Measurements from ENCODE around the gene SPRYD4. TPM values are rescaled to one million over a fixed set of nuclear protein-coding genes. Genes with fewer than 3 reads are reported as not detected.

The SPRYD4 gene
- total and polyA plus RNA-seq, 9 of the 15 experiments (the other 6 are each of a cell fraction or from before 2014, with no cell fraction given): 1.8 to 4.7 (median 2.8) TPM

GRCh38 chr12:56437430-56438176, 30.8 kb upstream of the SPRYD4 start (continued):
- TF ChIP-seq THAP7 (CRISPR knock-in tag; IDR thresholded peaks at IDR 0.05) (no peak), E2F6 (IDR thresholded peaks at IDR 0.05; ENCODE audit: borderline replicate concordance in 1 of 2, extremely low read depth in 1 of 2, insufficient read depth in 1 of 2, insufficient read length in 1 of 2, low read depth in 1 of 2, low read length in 1 of 2, poor library complexity in 1 of 2, severe bottlenecking in 1 of 2) (no peak), HDAC1 (IDR thresholded peaks at IDR 0.05) (peak in 1 of 2 experiments; percentile 55; a peak in 2 of 4 replicates), POLR2B (IDR thresholded peaks at IDR 0.05; ENCODE audit: low read depth, partially characterized antibody) (no peak), AFF1 (IDR thresholded peaks at IDR 0.05; ENCODE audit: low read depth in 1 of 2, partially characterized antibody in 2 of 2) (peak in 1 of 2 experiments; percentile 60), ZSCAN29 (IDR thresholded peaks at IDR 0.05) (no peak), ZBED1 (IDR thresholded peaks at IDR 0.05) (no peak), UBTF (IDR thresholded peaks at IDR 0.05; ENCODE audit: borderline replicate concordance in 1 of 2, low read depth in 2 of 2, low read length in 2 of 2) (no peak), CEBPZ (IDR thresholded peaks at IDR 0.05; ENCODE audit: borderline replicate concordance, low read depth, low read length) (no peak), ESRRB (CRISPR knock-in tag; IDR thresholded peaks at IDR 0.05; ENCODE audit: borderline replicate concordance) (no peak), JUN (IDR thresholded peaks at IDR 0.05; ENCODE audit: borderline replicate concordance, low read depth, low read length) (no peak), JUN (CRISPR knock-in tag; IDR thresholded peaks at IDR 0.05; ENCODE audit: borderline replicate concordance) (no peak), C11orf30 (IDR thresholded peaks at IDR 0.05; ENCODE audit: low read depth) (no peak), NFE2L1 (tag; IDR thresholded peaks at IDR 0.05; ENCODE audit: borderline replicate concordance, low read depth) (no peak)

All from K562 (cell line).